ENCODE data around the gene C19orf53. TPM values are rescaled to one million over a fixed set of nuclear protein-coding genes. Genes with fewer than 3 reads are reported as not detected.

Gene C19orf53
- total RNA-seq, 1 experiment from 2014 or later, result 115 TPM

DNA sequence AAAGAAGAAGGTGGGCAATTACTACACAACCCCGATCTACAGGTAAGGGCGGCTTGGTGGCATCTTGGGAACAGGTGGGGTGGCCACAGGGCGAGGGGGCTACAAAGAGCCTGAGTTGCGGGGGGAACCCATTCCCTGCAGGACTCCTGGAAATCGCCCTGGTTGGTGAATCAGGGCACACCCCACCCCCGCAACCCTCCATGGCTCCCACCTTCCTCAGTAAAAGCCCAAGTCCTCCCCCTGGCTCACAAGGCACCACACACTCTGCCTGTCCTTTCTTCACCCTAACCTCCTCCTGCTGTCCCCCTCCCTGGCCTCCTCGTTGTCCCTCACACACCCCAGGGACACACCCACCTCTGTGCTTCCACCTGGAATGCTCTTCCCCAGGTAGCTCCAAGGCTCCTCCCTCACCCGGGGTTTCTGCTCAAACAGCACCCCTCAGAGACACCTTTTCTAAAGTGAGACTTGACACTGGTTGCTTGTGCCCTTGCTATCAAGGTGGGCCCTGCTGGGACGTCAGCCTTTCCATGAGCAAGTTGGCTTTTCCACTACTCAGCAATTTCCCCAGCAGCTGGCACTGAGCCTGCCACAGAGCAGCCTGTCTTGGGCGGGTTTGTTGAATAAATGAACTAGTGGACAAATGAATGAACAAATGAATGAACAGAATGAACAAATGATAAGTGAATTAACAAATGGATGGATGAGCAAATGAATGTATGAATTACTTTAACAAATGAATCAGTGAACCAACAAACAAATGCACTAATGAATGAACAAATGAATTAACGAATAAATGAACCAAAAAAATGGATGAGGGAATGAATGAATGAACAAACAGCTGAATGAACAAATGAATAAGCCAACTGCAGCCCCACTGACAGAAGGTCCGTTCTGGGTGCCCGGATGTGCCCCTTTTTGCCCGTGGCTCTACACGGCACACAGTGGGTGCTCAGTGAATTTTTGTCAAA lies 16.2 kb upstream of the C19orf53 start:
- intact Hi-C loops (cut with micrococcal nuclease), result no loop called here
- ATAC-seq, result no peak

More for the DNA sequence above, 16.2 kb upstream of the C19orf53 start:
- Histone ChIP-seq H3K36me3 (ENCODE audit: control insufficient read depth in 1 of 2, insufficient read depth in 2 of 2, low read length in 2 of 2) (peaks cover 26 to 29% of the 10 kb centered on the region in 2 experiments; a peak in 3 of 4 replicates), H3K4me1 (ENCODE audit: control insufficient read depth in 1 of 2, insufficient read depth in 2 of 2, low read length in 2 of 2) (no peaks in the 10 kb centered on the region), H3K9me2 (ENCODE audit: insufficient read depth) (no peaks in the 10 kb centered on the region), H3K4me3 (replicated peaks in 1 of 2; ENCODE audit: low read depth in 1 of 2, low read length in 2 of 2) (no peak overlapping the region), H3K79me2 (ENCODE audit: insufficient read depth, low read length) (no peaks in the 10 kb centered on the region), H4K20me1 (ENCODE audit: insufficient read depth) (no peaks in the 10 kb centered on the region), H3K27ac (ENCODE audit: low read depth, low read length) (no peak overlapping the region), H3K27me3 (ENCODE audit: insufficient read depth, low read length) (no peaks in the 10 kb centered on the region), H3K9me3 (ENCODE audit: control insufficient read depth in 1 of 2, insufficient read depth in 1 of 2, low read depth in 1 of 2, low read length in 2 of 2) (no peaks in the 10 kb centered on the region), H3K4me2 (ENCODE audit: low read length) (no peak overlapping the region), H3K9ac (ENCODE audit: low read length) (no peak overlapping the region), H2AFZ (ENCODE audit: low read depth, low read length, poor library complexity, severe bottlenecking) (no peak overlapping the region)
- no peak for DNase-seq (ENCODE audit: low read depth, low spot score)
- BruUV-seq (replicated peaks), result no TSS peak
- POLR2A ChIA-PET, result no interaction called here
- TF ChIP-seq SRF (IDR thresholded peaks at IDR 0.05; ENCODE audit: low read depth) (no peak), EGR1 (IDR thresholded peaks at IDR 0.05; ENCODE audit: low read depth) (no peak), POLR2A (IDR thresholded peaks at IDR 0.05; ENCODE audit: borderline replicate concordance, extremely low read depth, insufficient read depth, insufficient read length) (no peak), ATF3 (IDR thresholded peaks at IDR 0.05) (no peak), SIN3A (IDR thresholded peaks at IDR 0.05; ENCODE audit: low read depth) (no peak), ZFX (IDR thresholded peaks at IDR 0.05) (no peak), JUND (IDR thresholded peaks at IDR 0.05) (no peak), ZNF274 (IDR thresholded peaks at IDR 0.05; ENCODE audit: low read depth, low read length) (no peak), ELF1 (IDR thresholded peaks at IDR 0.05; ENCODE audit: borderline replicate concordance, low read depth) (no peak), SP1 (IDR thresholded peaks at IDR 0.05; ENCODE audit: low read depth) (no peak), CEBPB (IDR thresholded peaks at IDR 0.05; ENCODE audit: low read depth) (no peak)
- TF ChIP-seq, protein P1, sequence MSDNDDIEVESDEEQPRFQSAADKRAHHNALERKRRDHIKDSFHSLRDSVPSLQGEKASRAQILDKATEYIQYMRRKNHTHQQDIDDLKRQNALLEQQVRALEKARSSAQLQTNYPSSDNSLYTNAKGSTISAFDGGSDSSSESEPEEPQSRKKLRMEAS (IDR thresholded peaks at IDR 0.05), result no peak
- TF ChIP-seq, protein P2, sequence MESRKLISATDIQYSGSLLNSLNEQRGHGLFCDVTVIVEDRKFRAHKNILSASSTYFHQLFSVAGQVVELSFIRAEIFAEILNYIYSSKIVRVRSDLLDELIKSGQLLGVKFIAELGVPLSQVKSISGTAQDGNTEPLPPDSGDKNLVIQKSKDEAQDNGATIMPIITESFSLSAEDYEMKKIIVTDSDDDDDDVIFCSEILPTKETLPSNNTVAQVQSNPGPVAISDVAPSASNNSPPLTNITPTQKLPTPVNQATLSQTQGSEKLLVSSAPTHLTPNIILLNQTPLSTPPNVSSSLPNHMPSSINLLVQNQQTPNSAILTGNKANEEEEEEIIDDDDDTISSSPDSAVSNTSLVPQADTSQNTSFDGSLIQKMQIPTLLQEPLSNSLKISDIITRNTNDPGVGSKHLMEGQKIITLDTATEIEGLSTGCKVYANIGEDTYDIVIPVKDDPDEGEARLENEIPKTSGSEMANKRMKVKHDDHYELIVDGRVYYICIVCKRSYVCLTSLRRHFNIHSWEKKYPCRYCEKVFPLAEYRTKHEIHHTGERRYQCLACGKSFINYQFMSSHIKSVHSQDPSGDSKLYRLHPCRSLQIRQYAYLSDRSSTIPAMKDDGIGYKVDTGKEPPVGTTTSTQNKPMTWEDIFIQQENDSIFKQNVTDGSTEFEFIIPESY (IDR thresholded peaks at IDR 0.05; ENCODE audit: extremely low read depth, insufficient replicate concordance, low read length), result no peak
- CTCF ChIA-PET, result no interaction called here
- RAD21 ChIA-PET (ENCODE audit: low non-redundant PET in 1 of 2, low total read pairs in 2 of 2, uncharacterized antibody in 2 of 2, unreplicated experiment in 2 of 2), result no interaction called here

Measured in HCT116 (cell line).